GM12878 (cell line): ENCODE data around the gene TSC2. TPM values are rescaled to one million over a fixed set of nuclear protein-coding genes. Genes with fewer than 3 reads are reported as not detected.

Experiments used
- ATAC-seq: fragments of 200-7000 bp; cut with Tn5 transposase; 3 replicates; pipeline ENCODE4 v1.9.1; 2020; ENCODE audit warnings: mild to moderate bottlenecking, moderate library complexity
- BruUV-seq: library from RNA; stranded (reverse); fragments of 400-500 nt; replicated peaks from 2 replicates; lab custom pipeline; 2021; lab: Mats Ljungman, UMichigan
- CTCF ChIA-PET: fragments of 300-600 bp; sonication (Branson Sonifier 250); formaldehyde crosslinking; extraction: SDS; loops from one replicate; lab custom pipeline; 2021; ENCODE audit warnings: inconsistent platforms; lab: Yijun Ruan, JAX
- POLR2A ChIA-PET: fragments of 350-600 bp; formaldehyde crosslinking; extraction: SDS; loops from one replicate; lab custom pipeline; 2021; ENCODE audit warnings: inconsistent platforms; lab: Charles Lee
- RAD21 ChIA-PET: fragments of 300-600 bp; sonication (Branson Sonifier 250); formaldehyde crosslinking; loops from one replicate; lab custom pipeline; 2023; ENCODE audit warnings: antibody characterized with exemption; ENCODE audit not compliant: unreplicated experiment; lab: Charles Lee
- SMC1A ChIA-PET: fragments of 300-600 bp; sonication (Branson Sonifier 250); formaldehyde crosslinking; loops from one replicate; lab custom pipeline; 2023; ENCODE audit not compliant: unreplicated experiment, uncharacterized antibody; lab: Charles Lee
- DNase-seq: peaks from one replicate; pipeline ENCODE4 v3.0.0-alpha.2; 2011; ENCODE audit warnings: low read depth, low spot score
- FAIRE-seq: peaks from 3 replicates; lab custom pipeline; 2011; peaks lifted over from hg19 to GRCh38; lab: Jason Lieb, UNC
- H2AFZ ChIP-seq: 2 replicates; pipeline ENCODE4 v1.6.0; 2011; ENCODE audit warnings: low read depth, low read length, control low read depth; ENCODE audit not compliant: control insufficient read depth
- H3K27ac ChIP-seq: 2 replicates; pipeline ENCODE4 v1.5.1; 2011; ENCODE audit warnings: control low read depth; ENCODE audit not compliant: control insufficient read depth, insufficient read depth
- H3K27me3 ChIP-seq, 2 experiments: replicated peaks in 1 of 2; 2 replicates each; pipeline versions ENCODE4 v1.6.0 to v1.6.1; 2011; ENCODE audit warnings: low read length in 1 of 2; ENCODE audit not compliant: control insufficient read depth in 2 of 2, insufficient read depth in 2 of 2
- H3K36me3 ChIP-seq, 2 experiments: 2 replicates each; pipeline ENCODE4 v1.5.1; 2011; ENCODE audit warnings: low read length in 1 of 2; ENCODE audit not compliant: control insufficient read depth in 2 of 2, insufficient read depth in 2 of 2
- H3K4me1 ChIP-seq: 2 replicates; pipeline ENCODE4 v1.6.1; 2011; ENCODE audit warnings: mild to moderate bottlenecking, low read length, moderate library complexity, mixed read lengths; ENCODE audit not compliant: control insufficient read depth, insufficient read depth
- H3K4me2 ChIP-seq: 2 replicates; pipeline ENCODE4 v1.6.0; 2011; ENCODE audit warnings: control low read depth; ENCODE audit not compliant: control insufficient read depth, insufficient read depth
- H3K4me3 ChIP-seq: fragments of 200-600 bp; sonication (generic); 2 replicates; pipeline ENCODE4 v1.5.1; 2016
- H3K79me2 ChIP-seq: 2 replicates; pipeline ENCODE4 v1.6.0; 2011; ENCODE audit warnings: low read length; ENCODE audit not compliant: control insufficient read depth, insufficient read depth
- H3K9ac ChIP-seq: 2 replicates; pipeline ENCODE4 v1.8.0; 2011; ENCODE audit warnings: low read length, control low read depth, mixed read lengths; ENCODE audit not compliant: control insufficient read depth, insufficient read depth
- H3K9me3 ChIP-seq: replicated peaks from 3 replicates; pipeline ENCODE4 v1.5.1; 2011; ENCODE audit warnings: mild to moderate bottlenecking, low read length; ENCODE audit not compliant: control insufficient read depth, insufficient read depth
- H4K20me1 ChIP-seq: 2 replicates; pipeline ENCODE4 v1.6.0; 2011; ENCODE audit not compliant: control insufficient read depth, insufficient read depth
- BHLHE40 ChIP-seq, 2 experiments: fragments of 450-650 bp in 1 of 2; IDR thresholded peaks; 2 replicates each; pipeline ENCODE4 v1.6.1; 2011 to 2017; ENCODE audit warnings: low read depth in 2 of 2, borderline replicate concordance in 1 of 2, improper control_type of control experiment in 1 of 2, low read length in 1 of 2, mild to moderate bottlenecking in 1 of 2
- CBFB ChIP-seq: IDR thresholded peaks from 2 replicates; pipeline ENCODE4 v1.6.1; 2016; ENCODE audit warnings: antibody characterized with exemption, low read depth
- GATAD2B ChIP-seq: fragments of 450-650 bp; conservative IDR thresholded peaks from 2 replicates; pipeline ENCODE4 v1.6.1; 2017; ENCODE audit warnings: low read depth, mild to moderate bottlenecking, moderate library complexity
- HCFC1 ChIP-seq: fragments of 150-350 bp; IDR thresholded peaks from 2 replicates; pipeline ENCODE4 v1.6.1; 2014; ENCODE audit warnings: low read length
- HDGF ChIP-seq: fragments of 450-650 bp; IDR thresholded peaks from 2 replicates; pipeline ENCODE4 v1.6.1; 2016; ENCODE audit warnings: antibody characterized with exemption
- KAT2A ChIP-seq: conservative IDR thresholded peaks from 2 replicates; pipeline ENCODE4 v1.6.1; 2011; ENCODE audit warnings: low read depth, low read length; ENCODE audit not compliant: control insufficient read depth
- KLF5 ChIP-seq: fragments of 450-650 bp; IDR thresholded peaks from 2 replicates; pipeline ENCODE4 v1.6.1; 2014; ENCODE audit warnings: mild to moderate bottlenecking; ENCODE audit not compliant: partially characterized antibody
- RAD51 ChIP-seq: fragments of 450-650 bp; IDR thresholded peaks from 2 replicates; pipeline ENCODE4 v1.6.1; 2016; ENCODE audit warnings: moderate library complexity, mild to moderate bottlenecking, inconsistent platforms
- SMC3 ChIP-seq: IDR thresholded peaks from 2 replicates; pipeline ENCODE4 v1.6.1; 2011; ENCODE audit warnings: low read length, improper control_type of control experiment, borderline replicate concordance
- SPI1 ChIP-seq: IDR thresholded peaks from 2 replicates; pipeline ENCODE4 v1.6.1; 2011; ENCODE audit warnings: low read depth, mild to moderate bottlenecking, low read length, moderate library complexity, borderline replicate concordance; ENCODE audit not compliant: insufficient read depth
- TCF7 ChIP-seq: IDR thresholded peaks from 2 replicates; pipeline ENCODE4 v1.6.1; 2014; ENCODE audit warnings: antibody characterized with exemption, borderline replicate concordance
- YBX1 ChIP-seq: fragments of 450-650 bp; IDR thresholded peaks from 2 replicates; pipeline ENCODE4 v1.6.1; 2016; ENCODE audit warnings: antibody characterized with exemption
- ZNF24 ChIP-seq: fragments of 450-650 bp; IDR thresholded peaks from 2 replicates; pipeline ENCODE4 v1.6.1; 2017; ENCODE audit warnings: antibody characterized with exemption, mild to moderate bottlenecking
- WGBS: methylation state at CpG from one replicate; pipeline ENCODE4 v1.1.6; 2016; ENCODE audit warnings: low lambda C conversion rate; ENCODE audit not compliant: insufficient replicate concordance, insufficient coverage; ENCODE audit errors: missing lambda C conversion rate; 5-methylcytosine and 5-hydroxymethylcytosine counted together
- in situ Hi-C: fragments of 300-500 bp; cut with MboI; formaldehyde crosslinking; loops from 9 replicates; pipeline ENCODE4 v1.14.3; 2018; ENCODE audit warnings: mixed read lengths
- intact Hi-C: fragments of 100-400 bp; cut with micrococcal nuclease; formaldehyde crosslinking; loops from one replicate; pipeline ENCODE4 v1.14.2; 2022; ENCODE audit not compliant: unreplicated experiment
- polyA plus RNA-seq, 11 experiments: library from polyadenylated mRNA; depleted of rRNA in 4 of 11; unstranded in 6 of 11; stranded (reverse) in 5 of 11; fragments of >200 nt; fragmentation: Nextera tagmentation in 4 of 11; fragmentation: Illumina TruSeq in 1 of 11; extraction: Ambion mirVana in 4 of 11; extraction: Trizol in 1 of 11; gene quantifications; 1 replicate in 1 of 11; 2 replicates in 10 of 11; pipeline versions ENCODE4 v1.2.1 to v1.2.3, GENCODE V29; 2011 to 2016; ENCODE audit warnings: inconsistent platforms in 2 of 11, missing spikeins in 2 of 11, low read depth in 1 of 11
- total RNA-seq, 4 experiments: library from RNA; depleted of rRNA in 3 of 4; stranded (reverse); fragments of >200 nt in 3 of 4; fragmentation: Illumina TruSeq in 1 of 4; extraction: Trizol in 1 of 4; gene quantifications; 2 replicates each; pipeline versions ENCODE4 v1.2.1 to v1.2.3, GENCODE V29; 2013 to 2021
- TF ChIP-seq, protein P1 (sequence below): IDR thresholded peaks from 2 replicates; pipeline ENCODE4 v1.6.1; 2011; ENCODE audit warnings: mild to moderate bottlenecking, low read depth, low read length, moderate library complexity; ENCODE audit not compliant: insufficient replicate concordance
- TF ChIP-seq, protein P2 (sequence below): fragments of 450-650 bp; conservative IDR thresholded peaks from 2 replicates; pipeline ENCODE4 v1.6.1; 2017; ENCODE audit warnings: mild to moderate bottlenecking, moderate library complexity
- TF ChIP-seq, protein P3 (sequence below): fragments of 450-650 bp; IDR thresholded peaks from 2 replicates; pipeline ENCODE4 v1.6.1; 2017; ENCODE audit warnings: antibody characterized with exemption, mild to moderate bottlenecking, moderate library complexity
- TF ChIP-seq, protein P4 (sequence below): IDR thresholded peaks from 2 replicates; pipeline ENCODE4 v1.6.1; 2011; ENCODE audit warnings: low read depth, low read length, improper control_type of control experiment, borderline replicate concordance

The TSC2 gene
- total and polyA plus RNA-seq, 10 of the 15 experiments (the other 5 are each of a cell fraction or from before 2014, with no cell fraction given): 1.6 to 77.0 (median 21.6) TPM

DNA sequence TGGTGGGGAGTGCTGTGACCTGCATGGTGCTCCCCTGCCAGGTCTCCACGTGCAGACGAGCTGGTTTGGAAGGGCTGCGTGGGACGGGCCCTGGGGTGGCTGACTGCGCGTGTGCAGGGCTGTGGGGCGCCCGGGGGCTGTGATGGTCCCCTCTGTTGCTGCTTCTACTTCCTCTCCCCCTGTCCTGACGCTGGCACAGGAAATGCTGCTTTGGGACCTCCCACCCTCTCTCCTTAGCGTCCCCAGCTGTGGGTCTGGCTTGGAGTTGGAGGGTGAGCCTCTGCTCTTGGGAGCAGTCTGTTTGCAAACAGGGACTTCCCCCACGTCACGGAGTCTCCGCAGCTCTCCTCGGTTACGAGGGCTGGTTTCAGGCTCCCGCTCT, 35.2 kb downstream of the TSC2 start:
- 85% methylated on average over 16 of the region's 16 CpGs for WGBS
- no TSS peak for BruUV-seq

More for the DNA sequence above, 35.2 kb downstream of the TSC2 start:
- POLR2A ChIA-PET: no interaction called here
- Histone ChIP-seq H2AFZ (no peak overlapping the region), H3K79me2 (no peaks in the 10 kb centered on the region), H4K20me1 (no peaks in the 10 kb centered on the region), H3K4me2 (no peak overlapping the region), H3K4me3 (no peak overlapping the region), H3K27me3 (no peaks in the 10 kb centered on the region), H3K9ac (no peak overlapping the region), H3K9me3 (no peaks in the 10 kb centered on the region), H3K36me3 (peaks cover 0 to 2% of the 10 kb centered on the region in 2 experiments; a peak in 3 of 4 replicates), H3K4me1 (no peaks in the 10 kb centered on the region), H3K27ac (no peak overlapping the region)
- intact Hi-C loops: no loop called here
- no peak for FAIRE-seq
- in situ Hi-C loops: loop anchor here (10.0 kb wide), 1 partner anchor 62 kb away; the partner anchor contains the start of gene RAB26
- no peak for DNase-seq
- RAD21 ChIA-PET: no interaction called here
- TF ChIP-seq TCF7 (no peak), GATAD2B (no peak), SPI1 (no peak), ZNF24 (no peak), KLF5 (no peak), HDGF (no peak), SMC3 (no peak), RAD51 (no peak), YBX1 (no peak), HCFC1 (no peak), CBFB (no peak), BHLHE40 (IDR thresholded peaks at IDR 0.05; ENCODE audit: borderline replicate concordance in 1 of 2, low read depth in 2 of 2, low read length in 1 of 2) (no peak), KAT2A (no peak)
- TF ChIP-seq, protein P1, sequence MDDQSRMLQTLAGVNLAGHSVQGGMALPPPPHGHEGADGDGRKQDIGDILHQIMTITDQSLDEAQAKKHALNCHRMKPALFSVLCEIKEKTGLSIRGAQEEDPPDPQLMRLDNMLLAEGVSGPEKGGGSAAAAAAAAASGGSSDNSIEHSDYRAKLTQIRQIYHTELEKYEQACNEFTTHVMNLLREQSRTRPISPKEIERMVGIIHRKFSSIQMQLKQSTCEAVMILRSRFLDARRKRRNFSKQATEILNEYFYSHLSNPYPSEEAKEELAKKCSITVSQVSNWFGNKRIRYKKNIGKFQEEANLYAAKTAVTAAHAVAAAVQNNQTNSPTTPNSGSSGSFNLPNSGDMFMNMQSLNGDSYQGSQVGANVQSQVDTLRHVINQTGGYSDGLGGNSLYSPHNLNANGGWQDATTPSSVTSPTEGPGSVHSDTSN: no peak
- TF ChIP-seq, protein P2, sequence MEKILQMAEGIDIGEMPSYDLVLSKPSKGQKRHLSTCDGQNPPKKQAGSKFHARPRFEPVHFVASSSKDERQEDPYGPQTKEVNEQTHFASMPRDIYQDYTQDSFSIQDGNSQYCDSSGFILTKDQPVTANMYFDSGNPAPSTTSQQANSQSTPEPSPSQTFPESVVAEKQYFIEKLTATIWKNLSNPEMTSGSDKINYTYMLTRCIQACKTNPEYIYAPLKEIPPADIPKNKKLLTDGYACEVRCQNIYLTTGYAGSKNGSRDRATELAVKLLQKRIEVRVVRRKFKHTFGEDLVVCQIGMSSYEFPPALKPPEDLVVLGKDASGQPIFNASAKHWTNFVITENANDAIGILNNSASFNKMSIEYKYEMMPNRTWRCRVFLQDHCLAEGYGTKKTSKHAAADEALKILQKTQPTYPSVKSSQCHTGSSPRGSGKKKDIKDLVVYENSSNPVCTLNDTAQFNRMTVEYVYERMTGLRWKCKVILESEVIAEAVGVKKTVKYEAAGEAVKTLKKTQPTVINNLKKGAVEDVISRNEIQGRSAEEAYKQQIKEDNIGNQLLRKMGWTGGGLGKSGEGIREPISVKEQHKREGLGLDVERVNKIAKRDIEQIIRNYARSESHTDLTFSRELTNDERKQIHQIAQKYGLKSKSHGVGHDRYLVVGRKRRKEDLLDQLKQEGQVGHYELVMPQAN: no peak
- TF ChIP-seq, protein P3, sequence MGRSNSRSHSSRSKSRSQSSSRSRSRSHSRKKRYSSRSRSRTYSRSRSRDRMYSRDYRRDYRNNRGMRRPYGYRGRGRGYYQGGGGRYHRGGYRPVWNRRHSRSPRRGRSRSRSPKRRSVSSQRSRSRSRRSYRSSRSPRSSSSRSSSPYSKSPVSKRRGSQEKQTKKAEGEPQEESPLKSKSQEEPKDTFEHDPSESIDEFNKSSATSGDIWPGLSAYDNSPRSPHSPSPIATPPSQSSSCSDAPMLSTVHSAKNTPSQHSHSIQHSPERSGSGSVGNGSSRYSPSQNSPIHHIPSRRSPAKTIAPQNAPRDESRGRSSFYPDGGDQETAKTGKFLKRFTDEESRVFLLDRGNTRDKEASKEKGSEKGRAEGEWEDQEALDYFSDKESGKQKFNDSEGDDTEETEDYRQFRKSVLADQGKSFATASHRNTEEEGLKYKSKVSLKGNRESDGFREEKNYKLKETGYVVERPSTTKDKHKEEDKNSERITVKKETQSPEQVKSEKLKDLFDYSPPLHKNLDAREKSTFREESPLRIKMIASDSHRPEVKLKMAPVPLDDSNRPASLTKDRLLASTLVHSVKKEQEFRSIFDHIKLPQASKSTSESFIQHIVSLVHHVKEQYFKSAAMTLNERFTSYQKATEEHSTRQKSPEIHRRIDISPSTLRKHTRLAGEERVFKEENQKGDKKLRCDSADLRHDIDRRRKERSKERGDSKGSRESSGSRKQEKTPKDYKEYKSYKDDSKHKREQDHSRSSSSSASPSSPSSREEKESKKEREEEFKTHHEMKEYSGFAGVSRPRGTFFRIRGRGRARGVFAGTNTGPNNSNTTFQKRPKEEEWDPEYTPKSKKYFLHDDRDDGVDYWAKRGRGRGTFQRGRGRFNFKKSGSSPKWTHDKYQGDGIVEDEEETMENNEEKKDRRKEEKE: no peak
- TF ChIP-seq, protein P4, sequence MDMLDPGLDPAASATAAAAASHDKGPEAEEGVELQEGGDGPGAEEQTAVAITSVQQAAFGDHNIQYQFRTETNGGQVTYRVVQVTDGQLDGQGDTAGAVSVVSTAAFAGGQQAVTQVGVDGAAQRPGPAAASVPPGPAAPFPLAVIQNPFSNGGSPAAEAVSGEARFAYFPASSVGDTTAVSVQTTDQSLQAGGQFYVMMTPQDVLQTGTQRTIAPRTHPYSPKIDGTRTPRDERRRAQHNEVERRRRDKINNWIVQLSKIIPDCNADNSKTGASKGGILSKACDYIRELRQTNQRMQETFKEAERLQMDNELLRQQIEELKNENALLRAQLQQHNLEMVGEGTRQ: no peak
- SMC1A ChIA-PET: no interaction called here
- CTCF ChIA-PET: interaction anchor here (1.1 kb wide), 1 partner anchor 58 kb away, joined by 3 read pairs; no protein-coding TSS in a partner anchor
- peak; percentile 31; the same call in 2 of the 3 replicates for ATAC-seq
